ENCODE measurements around the gene RECK. TPM values are rescaled to one million over a fixed set of nuclear protein-coding genes. Genes with fewer than 3 reads are reported as not detected.

The RECK gene
- total and polyA plus RNA-seq, 2 experiments from 2014 or later = 127 to 165 TPM

GRCh38 chr9:36161187-36161586 is 124.5 kb downstream of the RECK start:
- Histone ChIP-seq H4K20me1 (ENCODE audit: insufficient read depth) (no peaks in the 10 kb centered on the region), H3F3A (ENCODE audit: insufficient read depth) (peaks cover 50% of the 10 kb centered on the region), H3K27me3 (replicated peaks; ENCODE audit: insufficient read depth) (no peaks in the 10 kb centered on the region), H3K36me3 (ENCODE audit: low read depth) (no peaks in the 10 kb centered on the region), H3K9ac (no peak overlapping the region), H3K4me2 (ENCODE audit: unreplicated experiment) (peak overlapping the region; percentile 29), H3K4me3 (no peak overlapping the region), H2AFZ (no peak overlapping the region), H3K9me3 (ENCODE audit: low read depth) (no peaks in the 10 kb centered on the region), H3K79me2 (ENCODE audit: insufficient read depth) (no peaks in the 10 kb centered on the region), H3K9me2 (ENCODE audit: insufficient read depth) (no peaks in the 10 kb centered on the region), H3K27ac (peak overlapping the region; percentile 27), H3K4me1 (ENCODE audit: insufficient read depth) (peaks cover 59% of the 10 kb centered on the region)
- peak; percentile 70 for DNase-seq
- in situ Hi-C loops (cut with MboI) = no loop called here
- 0 to 5% methylated on average over 2 of the region's 2 CpGs for WGBS, 2 experiments (ENCODE audit: low coverage in 1 of 2, low lambda C conversion rate in 2 of 2, missing lambda C conversion rate in 2 of 2)
- TF ChIP-seq EZH2phosphoT487 (IDR thresholded peaks at IDR 0.05; ENCODE audit: insufficient read depth, low read depth) (no peak), EZH2 (IDR thresholded peaks at IDR 0.05; ENCODE audit: insufficient read depth, poor library complexity, severe bottlenecking) (no peak)

GRCh38 chr9:36162211-36162738 is 125.6 kb downstream of the RECK start:
- no peak overlapping the region for H3K4me3 ChIP-seq
- no peaks in the 10 kb centered on the region for H3K9me3 ChIP-seq (ENCODE audit: low read depth)
- no peaks in the 10 kb centered on the region for H3K27me3 ChIP-seq (replicated peaks; ENCODE audit: insufficient read depth)
- no peak overlapping the region for H3K4me2 ChIP-seq (ENCODE audit: unreplicated experiment)
- H3K4me1 ChIP-seq (ENCODE audit: insufficient read depth) = peaks cover 59% of the 10 kb centered on the region
- no peaks in the 10 kb centered on the region for H3K79me2 ChIP-seq (ENCODE audit: insufficient read depth)
- H3K9ac ChIP-seq = no peak overlapping the region
- H3K27ac ChIP-seq = no peak overlapping the region
- H3K9me2 ChIP-seq (ENCODE audit: insufficient read depth) = no peaks in the 10 kb centered on the region
- TF ChIP-seq EZH2phosphoT487 (IDR thresholded peaks at IDR 0.05; ENCODE audit: insufficient read depth, low read depth) (no peak), EZH2 (IDR thresholded peaks at IDR 0.05; ENCODE audit: insufficient read depth, poor library complexity, severe bottlenecking) (no peak)
- no peaks in the 10 kb centered on the region for H4K20me1 ChIP-seq (ENCODE audit: insufficient read depth)
- 88 to 90% methylated on average over 17 of the region's 17 CpGs for WGBS, 2 experiments (ENCODE audit: low coverage in 1 of 2, low lambda C conversion rate in 2 of 2, missing lambda C conversion rate in 2 of 2)
- in situ Hi-C loops (cut with MboI) = no loop called here
- no peak overlapping the region for H2AFZ ChIP-seq
- no peaks in the 10 kb centered on the region for H3K36me3 ChIP-seq (ENCODE audit: low read depth)
- peaks cover 50% of the 10 kb centered on the region for H3F3A ChIP-seq (ENCODE audit: insufficient read depth)
- DNase-seq = no peak

- H3K79me2 ChIP-seq (ENCODE audit: insufficient read depth) = no peaks in the 10 kb centered on the region
- no peak overlapping the region for H3K4me3 ChIP-seq
- whole genome bisulfite sequencing, 2 experiments (ENCODE audit: low coverage in 1 of 2, low lambda C conversion rate in 2 of 2, missing lambda C conversion rate in 2 of 2) = 0 to 6% methylated on average over 9 of the region's 9 CpGs
- H3K4me2 ChIP-seq (ENCODE audit: unreplicated experiment) = peak overlapping the region; percentile 32
- H4K20me1 ChIP-seq (ENCODE audit: insufficient read depth) = no peaks in the 10 kb centered on the region
- peak overlapping the region; percentile 48 for H3K9ac ChIP-seq
- peak overlapping the region; percentile 72 for H3K27ac ChIP-seq
- no peaks in the 10 kb centered on the region for H3K36me3 ChIP-seq (ENCODE audit: low read depth)
- in situ Hi-C loops (cut with MboI) = no loop called here
- H2AFZ ChIP-seq = peak overlapping the region; percentile 58
- H3K27me3 ChIP-seq (replicated peaks; ENCODE audit: insufficient read depth) = no peaks in the 10 kb centered on the region
- TF ChIP-seq EZH2 (IDR thresholded peaks at IDR 0.05; ENCODE audit: insufficient read depth, poor library complexity, severe bottlenecking) (no peak), EZH2phosphoT487 (IDR thresholded peaks at IDR 0.05; ENCODE audit: insufficient read depth, low read depth) (no peak)
- peaks cover 49% of the 10 kb centered on the region for H3F3A ChIP-seq (ENCODE audit: insufficient read depth)
- H3K9me2 ChIP-seq (ENCODE audit: insufficient read depth) = no peaks in the 10 kb centered on the region
- DNase-seq = peak; percentile 47
- H3K9me3 ChIP-seq (ENCODE audit: low read depth) = no peaks in the 10 kb centered on the region
- peaks cover 55% of the 10 kb centered on the region for H3K4me1 ChIP-seq (ENCODE audit: insufficient read depth)
Observed at GRCh38 chr9:36163049-36163785, 126.5 kb downstream of the RECK start.

- H3K9ac ChIP-seq = peak overlapping the region; percentile 48; the same call in 1 of the 2 replicates
- no peak for TF ChIP-seq EZH2 (IDR thresholded peaks at IDR 0.05; ENCODE audit: insufficient read depth, poor library complexity, severe bottlenecking)
- no peak for TF ChIP-seq EZH2phosphoT487 (IDR thresholded peaks at IDR 0.05; ENCODE audit: insufficient read depth, low read depth)
- peaks cover 44% of the 10 kb centered on the region; the same call in 1 of the 2 replicates for H3F3A ChIP-seq (ENCODE audit: insufficient read depth)
- in situ Hi-C loops (cut with MboI) = no loop called here
- H3K36me3 ChIP-seq (ENCODE audit: low read depth) = no peaks in the 10 kb centered on the region
- no peaks in the 10 kb centered on the region for H3K79me2 ChIP-seq (ENCODE audit: insufficient read depth)
- peak overlapping the region; percentile 32 for H3K4me2 ChIP-seq (ENCODE audit: unreplicated experiment)
- peak; percentile 83 for DNase-seq
- H3K27me3 ChIP-seq (replicated peaks; ENCODE audit: insufficient read depth) = no peaks in the 10 kb centered on the region
- peaks cover 49% of the 10 kb centered on the region for H3K4me1 ChIP-seq (ENCODE audit: insufficient read depth)
- 1 to 2% methylated on average over 4 of the region's 4 CpGs for WGBS, 2 experiments (ENCODE audit: low coverage in 1 of 2, low lambda C conversion rate in 2 of 2, missing lambda C conversion rate in 2 of 2)
- H3K4me3 ChIP-seq = no peak overlapping the region
- peak overlapping the region; percentile 72 for H3K27ac ChIP-seq
- H3K9me3 ChIP-seq (ENCODE audit: low read depth) = no peaks in the 10 kb centered on the region
- H4K20me1 ChIP-seq (ENCODE audit: insufficient read depth) = no peaks in the 10 kb centered on the region
- H2AFZ ChIP-seq = peak overlapping the region; percentile 58
- no peaks in the 10 kb centered on the region for H3K9me2 ChIP-seq (ENCODE audit: insufficient read depth)
Observed at GRCh38 chr9:36163786-36164170, 127.1 kb downstream of the RECK start.
